HCT116 (cell line): ENCODE results near the gene IGF2. TPM values are rescaled to one million over a fixed set of nuclear protein-coding genes. Genes with fewer than 3 reads are reported as not detected.

Source experiments
- ATAC-seq: fragments of 200-7000 bp; cut with Tn5 transposase; 2 replicates; pipeline ENCODE4 v1.9.1; 2020; ENCODE audit warnings: mild to moderate bottlenecking, moderate library complexity
- BruUV-seq: library from RNA; stranded (reverse); fragments of 400-500 nt; replicated peaks from 2 replicates; lab custom pipeline; 2021; lab: Mats Ljungman, UMichigan
- CTCF ChIA-PET: fragments of 300-600 bp; sonication (Branson Sonifier 250); formaldehyde crosslinking; loops from one replicate; lab custom pipeline; 2021; ENCODE audit warnings: antibody characterized with exemption; lab: Charles Lee
- POLR2A ChIA-PET: fragments of 300-600, 350-600 bp; sonication (Branson Sonifier 250); formaldehyde crosslinking; loops from one replicate; lab custom pipeline; 2021; ENCODE audit warnings: antibody characterized with exemption; lab: Charles Lee
- RAD21 ChIA-PET, 2 experiments: fragments of 300-600 bp; sonication (Branson Sonifier 250); formaldehyde crosslinking; loops; one replicate each; lab custom pipeline; 2023; ENCODE audit warnings: low total read pairs in 2 of 2; ENCODE audit not compliant: uncharacterized antibody in 2 of 2, unreplicated experiment in 2 of 2, low non-redundant PET in 1 of 2; lab: Charles Lee
- DNase-seq: peaks from one replicate; pipeline ENCODE4 v3.0.0-alpha.2; 2010; ENCODE audit warnings: low read depth, low spot score
- H2AFZ ChIP-seq: fragments of 200-600 bp; shearing (Covaris generic), sonication (generic); 2 replicates; pipeline ENCODE4 v1.6.1; 2017; ENCODE audit warnings: low read depth, mixed run types, mixed read lengths, antibody characterized with exemption, low read length; ENCODE audit not compliant: poor library complexity, severe bottlenecking
- H3K27ac ChIP-seq: 2 replicates; pipeline ENCODE4 v1.5.1; 2012; ENCODE audit warnings: low read depth, low read length
- H3K27me3 ChIP-seq: fragments of 200-600 bp; sonication (generic); 2 replicates; pipeline ENCODE4 v1.6.1; 2016; ENCODE audit warnings: mixed run types, low read length, mixed read lengths; ENCODE audit not compliant: insufficient read depth
- H3K36me3 ChIP-seq, 2 experiments: fragments of 200-500 bp in 1 of 2; fragments of 200-600 bp in 1 of 2; sonication (Bioruptor generic) in 1 of 2; sonication (generic) in 1 of 2; 2 replicates each; pipeline versions ENCODE4 v1.5.1 to v1.6.1; 2014 to 2016; ENCODE audit warnings: low read length in 2 of 2, inconsistent platforms in 1 of 2, mixed read lengths in 1 of 2, mixed run types in 1 of 2; ENCODE audit not compliant: insufficient read depth in 2 of 2, control insufficient read depth in 1 of 2
- H3K4me1 ChIP-seq, 2 experiments: fragments of 200-600 bp in 1 of 2; sonication (generic) in 1 of 2; 2 replicates each; pipeline versions ENCODE4 v1.5.1 to v1.6.1; 2012 to 2017; ENCODE audit warnings: low read length in 2 of 2, inconsistent platforms in 1 of 2, mild to moderate bottlenecking in 1 of 2, mixed read lengths in 1 of 2, mixed run types in 1 of 2, moderate library complexity in 1 of 2; ENCODE audit not compliant: insufficient read depth in 2 of 2, control insufficient read depth in 1 of 2
- H3K4me2 ChIP-seq: fragments of 200-600 bp; sonication (generic); 2 replicates; pipeline ENCODE4 v1.6.1; 2017; ENCODE audit warnings: mixed run types, low read length, mixed read lengths
- H3K4me3 ChIP-seq, 2 experiments: fragments of 200-600 bp in 1 of 2; sonication (generic) in 1 of 2; replicated peaks in 1 of 2; 2 replicates each; pipeline ENCODE4 v1.5.1; 2011 to 2016; ENCODE audit warnings: low read length in 2 of 2, control low read depth in 1 of 2, low read depth in 1 of 2, mild to moderate bottlenecking in 1 of 2, mixed read lengths in 1 of 2, mixed run types in 1 of 2
- H3K79me2 ChIP-seq: fragments of 200-600 bp; sonication (generic); 2 replicates; pipeline ENCODE4 v1.6.1; 2017; ENCODE audit warnings: mild to moderate bottlenecking, mixed run types, low read length, moderate library complexity, mixed read lengths; ENCODE audit not compliant: insufficient read depth
- H3K9ac ChIP-seq: fragments of 200-600 bp; sonication (generic); 2 replicates; pipeline ENCODE4 v1.6.1; 2016; ENCODE audit warnings: low read length, mixed read lengths
- H3K9me2 ChIP-seq: fragments of 200-600 bp; sonication (generic), shearing (Covaris generic); 2 replicates; pipeline ENCODE4 v1.6.1; 2017; ENCODE audit warnings: mixed run types, mild to moderate bottlenecking, moderate library complexity; ENCODE audit not compliant: insufficient read depth
- H3K9me3 ChIP-seq, 2 experiments: fragments of 200-500 bp in 1 of 2; fragments of 200-600 bp in 1 of 2; sonication (Bioruptor generic) in 1 of 2; sonication (generic) in 1 of 2; 2 replicates each; pipeline ENCODE4 v1.6.1; 2014 to 2017; ENCODE audit warnings: low read length in 2 of 2, mixed read lengths in 2 of 2, inconsistent platforms in 1 of 2, low read depth in 1 of 2, mild to moderate bottlenecking in 1 of 2, mixed run types in 1 of 2, moderate library complexity in 1 of 2; ENCODE audit not compliant: control insufficient read depth in 1 of 2, insufficient read depth in 1 of 2
- H4K20me1 ChIP-seq: fragments of 200-600 bp; sonication (generic), shearing (Covaris generic); 2 replicates; pipeline ENCODE4 v1.6.1; 2017; ENCODE audit warnings: mixed run types, mild to moderate bottlenecking, moderate library complexity; ENCODE audit not compliant: insufficient read depth
- CBX3 ChIP-seq: IDR thresholded peaks from 2 replicates; pipeline ENCODE4 v1.6.1; 2012; ENCODE audit warnings: low read depth
- CTCF ChIP-seq, 3 experiments: fragments of 200-600 bp in 1 of 3; sonication (generic) in 1 of 3; IDR thresholded peaks in 2 of 3; conservative IDR thresholded peaks in 1 of 3; 2 replicates each; pipeline ENCODE4 v1.5.1; 2012 to 2017; ENCODE audit warnings: low read depth in 2 of 3, low read length in 2 of 3, antibody characterized with exemption in 1 of 3, borderline replicate concordance in 1 of 3, control low read depth in 1 of 3, mild to moderate bottlenecking in 1 of 3, mixed read lengths in 1 of 3, mixed run types in 1 of 3, moderate library complexity in 1 of 3; ENCODE audit not compliant: insufficient read depth in 1 of 3
- EGR1 ChIP-seq: IDR thresholded peaks from 2 replicates; pipeline ENCODE4 v1.6.1; 2012; ENCODE audit warnings: low read depth
- ELF1 ChIP-seq: IDR thresholded peaks from 2 replicates; pipeline ENCODE4 v1.6.1; 2012; ENCODE audit warnings: low read depth, borderline replicate concordance
- EZH2phosphoT487 ChIP-seq: fragments of 200-600 bp; IDR thresholded peaks from 2 replicates; pipeline ENCODE4 v1.6.1; 2018; ENCODE audit warnings: antibody characterized with exemption, borderline replicate concordance
- FOSL1 ChIP-seq: IDR thresholded peaks from 2 replicates; pipeline ENCODE4 v1.6.1; 2012; ENCODE audit warnings: low read depth
- MAX ChIP-seq: IDR thresholded peaks from 2 replicates; pipeline ENCODE4 v1.6.1; 2012
- POLR2AphosphoS5 ChIP-seq: IDR thresholded peaks from 2 replicates; pipeline ENCODE4 v1.6.1; 2011; ENCODE audit warnings: mild to moderate bottlenecking, low read depth, low read length, moderate library complexity
- REST ChIP-seq: IDR thresholded peaks from 2 replicates; pipeline ENCODE4 v1.6.1; 2012; ENCODE audit warnings: low read depth
- SIN3A ChIP-seq: IDR thresholded peaks from 2 replicates; pipeline ENCODE4 v1.6.1; 2012; ENCODE audit warnings: low read depth
- SP1 ChIP-seq: IDR thresholded peaks from 2 replicates; pipeline ENCODE4 v1.6.1; 2012; ENCODE audit warnings: low read depth
- TCF7L2 ChIP-seq: IDR thresholded peaks from 2 replicates; pipeline ENCODE4 v1.7.0; 2011; ENCODE audit warnings: borderline replicate concordance, inconsistent platforms; ENCODE audit not compliant: insufficient read depth, insufficient read length; ENCODE audit errors: extremely low read depth
- ZFX ChIP-seq: fragments of 450-650 bp; IDR thresholded peaks from 2 replicates; pipeline ENCODE4 v1.6.1; 2017
- ZNF274 ChIP-seq: fragments of 200-500 bp; sonication (Bioruptor generic); IDR thresholded peaks from 2 replicates; pipeline ENCODE4 v1.6.1; 2014; ENCODE audit warnings: mild to moderate bottlenecking, low read depth, low read length, inconsistent platforms
- intact Hi-C: fragments of 100-400 bp; cut with micrococcal nuclease; formaldehyde crosslinking; loops from 2 replicates; pipeline ENCODE4 v1.10.0; 2022
- total RNA-seq: library from RNA; stranded (reverse); gene quantifications from one replicate; pipeline ENCODE4 v1.2.1, GENCODE V29; 2021; ENCODE audit not compliant: unreplicated experiment

Gene IGF2
- total RNA-seq, 1 experiment from 2014 or later: 17.9 TPM

DNA sequence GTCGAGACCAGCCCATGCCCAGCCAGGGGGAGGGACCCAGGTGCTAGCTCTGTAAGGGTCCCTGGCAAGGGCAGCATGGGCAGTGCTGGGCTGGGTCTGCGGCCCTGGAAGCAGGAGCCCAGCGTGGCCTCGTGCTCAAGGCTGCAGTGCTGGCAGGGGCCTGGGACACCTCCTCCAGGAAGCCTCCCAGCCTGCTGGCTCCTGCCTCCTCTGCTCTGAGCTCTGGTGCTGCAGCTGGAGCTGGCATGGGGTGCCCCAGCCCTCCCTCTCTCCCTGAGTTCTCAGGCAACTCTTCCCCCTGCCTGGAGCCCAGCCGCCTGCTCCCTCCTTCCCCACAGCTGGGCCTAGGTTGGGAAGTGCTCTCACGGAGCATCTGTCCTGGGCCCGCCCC, 15.0 kb upstream of the IGF2 start:
- DNase-seq: no peak
- ATAC-seq: no peak
- Histone ChIP-seq H3K9me3 (no peaks in the 10 kb centered on the region), H3K4me3 (no peak overlapping the region), H3K27ac (no peak overlapping the region), H3K9me2 (no peaks in the 10 kb centered on the region), H3K79me2 (no peaks in the 10 kb centered on the region), H3K27me3 (no peaks in the 10 kb centered on the region), H4K20me1 (no peaks in the 10 kb centered on the region), H3K4me2 (no peak overlapping the region), H3K4me1 (peaks cover 0 to 4% of the 10 kb centered on the region in 2 experiments; a peak in 1 of 4 replicates), H3K36me3 (no peaks in the 10 kb centered on the region), H3K9ac (no peak overlapping the region), H2AFZ (no peak overlapping the region)
- POLR2A ChIA-PET: no interaction called here
- RAD21 ChIA-PET: no interaction called here
- BruUV-seq: no TSS peak
- TF ChIP-seq TCF7L2 (no peak), ELF1 (no peak), EZH2phosphoT487 (no peak), MAX (no peak), ZNF274 (no peak), CTCF (IDR thresholded peaks at IDR 0.05 in 2 of 3, conservative IDR thresholded peaks at IDR 0.05 in 1 of 3; ENCODE audit: borderline replicate concordance in 1 of 3, insufficient read depth in 1 of 3, low read depth in 2 of 3, low read length in 2 of 3) (no peak), CBX3 (no peak), ZFX (no peak), SP1 (no peak), SIN3A (no peak), FOSL1 (no peak), POLR2AphosphoS5 (no peak), EGR1 (no peak), REST (no peak)
- CTCF ChIA-PET: interaction anchor here (0.9 to 11.5 kb wide), 4 partner anchors 13 to 501 kb away, joined by 3 to 351 read pairs (median 66); no protein-coding TSS in a partner anchor
- intact Hi-C loops: loop anchor here (5.0 kb wide), 1 partner anchor 447 kb away; no protein-coding TSS in a partner anchor
